SK-N-SH treated with all-trans-retinoic acid at 6 μM for 48 hours (cell line): Measurements from ENCODE around the gene GRID1.

Source experiments
- ATAC-seq: fragments of 200-7000 bp; cut with Tn5 transposase; 3 replicates; pipeline ENCODE4 v1.9.1; 2020; ENCODE audit warnings: mild to moderate bottlenecking, moderate library complexity
- ARNTL ChIP-seq: fragments of 450-650 bp; formaldehyde crosslinking; IDR thresholded peaks from 2 replicates; pipeline ENCODE4 v1.5.0; 2020; ENCODE audit warnings: low read depth, mild to moderate bottlenecking, moderate library complexity, borderline replicate concordance
- BACH2 ChIP-seq: fragments of 250-450 bp; sonication (Bioruptor Pico); IDR thresholded peaks from 2 replicates; pipeline ENCODE4 v1.9.0; 2021; ENCODE audit warnings: mild to moderate bottlenecking, borderline replicate concordance
- CSDC2 ChIP-seq: fragments of 250-450 bp; sonication (Bioruptor Pico); IDR thresholded peaks from 2 replicates; pipeline ENCODE4 v1.5.0; 2020; ENCODE audit warnings: mild to moderate bottlenecking, moderate library complexity
- ESRRG ChIP-seq: fragments of 250-450 bp; sonication (Bioruptor Pico); IDR thresholded peaks from 2 replicates; pipeline ENCODE4 v1.6.1; 2021; ENCODE audit warnings: mild to moderate bottlenecking
- GLIS3 ChIP-seq: fragments of 250-450 bp; sonication (Bioruptor Pico); IDR thresholded peaks from 2 replicates; pipeline ENCODE4 v1.5.0; 2020; ENCODE audit warnings: mild to moderate bottlenecking, moderate library complexity
- ISL1 ChIP-seq: fragments of 250-450 bp; sonication (Bioruptor Pico); IDR thresholded peaks from 2 replicates; pipeline ENCODE4 v2.1.2; 2022; ENCODE audit warnings: mild to moderate bottlenecking, moderate library complexity
- OSR1 ChIP-seq: fragments of 250-450 bp; sonication (Bioruptor Pico); IDR thresholded peaks from 2 replicates; pipeline ENCODE4 v1.8.0; 2022; ENCODE audit warnings: moderate library complexity, mild to moderate bottlenecking, inconsistent platforms
- PPARA ChIP-seq: fragments of 250-450 bp; sonication (Bioruptor Pico); IDR thresholded peaks from 2 replicates; pipeline ENCODE4 v1.5.0; 2020; ENCODE audit warnings: mild to moderate bottlenecking, borderline replicate concordance
- RARB ChIP-seq: fragments of 250-450 bp; sonication (Bioruptor Pico); IDR thresholded peaks from 2 replicates; pipeline ENCODE4 v1.8.0; 2021; ENCODE audit warnings: mild to moderate bottlenecking, moderate library complexity
- SNAI2 ChIP-seq: fragments of 250-450 bp; sonication (Bioruptor Pico); IDR thresholded peaks from 2 replicates; pipeline ENCODE4 v1.5.0; 2020; ENCODE audit warnings: mild to moderate bottlenecking, moderate library complexity
- TCF4 ChIP-seq: fragments of 250-450 bp; sonication (Bioruptor Pico); IDR thresholded peaks from 2 replicates; pipeline ENCODE4 v1.8.0; 2021; ENCODE audit warnings: mild to moderate bottlenecking, moderate library complexity, borderline replicate concordance
- TOX ChIP-seq: fragments of 250-450 bp; sonication (Bioruptor Pico); IDR thresholded peaks from 2 replicates; pipeline ENCODE4 v1.8.0; 2021; ENCODE audit warnings: mild to moderate bottlenecking, moderate library complexity, borderline replicate concordance
- ZC3H10 ChIP-seq: fragments of 250-450 bp; sonication (Bioruptor Pico); IDR thresholded peaks from 2 replicates; pipeline ENCODE4 v1.5.1; 2021; ENCODE audit warnings: mild to moderate bottlenecking, moderate library complexity
- ZFP30 ChIP-seq: fragments of 450-650 bp; formaldehyde crosslinking; IDR thresholded peaks from 2 replicates; pipeline ENCODE4 v1.5.0; 2022; ENCODE audit warnings: mild to moderate bottlenecking, moderate library complexity
- ZNF8 ChIP-seq: fragments of 450-650 bp; formaldehyde crosslinking; IDR thresholded peaks from 2 replicates; pipeline ENCODE4 v1.5.0; 2020; ENCODE audit warnings: mild to moderate bottlenecking, moderate library complexity
- TF ChIP-seq, protein P1 (sequence below): fragments of 250-450 bp; sonication (Bioruptor Pico); IDR thresholded peaks from 2 replicates; pipeline ENCODE4 v1.5.1; 2020; ENCODE audit warnings: low read depth, mild to moderate bottlenecking, moderate library complexity
- TF ChIP-seq, protein P2 (sequence below): fragments of 250-450 bp; sonication (Bioruptor Pico); IDR thresholded peaks from 2 replicates; pipeline ENCODE4 v1.8.0; 2020; ENCODE audit warnings: mild to moderate bottlenecking, moderate library complexity, borderline replicate concordance
- TF ChIP-seq, protein P3 (sequence below): fragments of 250-450 bp; sonication (Bioruptor Pico); IDR thresholded peaks from 2 replicates; pipeline ENCODE4 v1.8.0; 2021; ENCODE audit warnings: low read depth, mild to moderate bottlenecking, moderate library complexity, borderline replicate concordance
- TF ChIP-seq, protein P4 (sequence below): fragments of 250-450 bp; sonication (Bioruptor Pico); IDR thresholded peaks from 2 replicates; pipeline ENCODE4 v1.5.1; 2021; ENCODE audit warnings: mild to moderate bottlenecking, moderate library complexity
- TF ChIP-seq, protein P5 (sequence below): fragments of 250-450 bp; sonication (Bioruptor Pico); IDR thresholded peaks from 2 replicates; pipeline ENCODE4 v1.5.0; 2020; ENCODE audit warnings: mild to moderate bottlenecking, moderate library complexity

Gene GRID1

DNA sequence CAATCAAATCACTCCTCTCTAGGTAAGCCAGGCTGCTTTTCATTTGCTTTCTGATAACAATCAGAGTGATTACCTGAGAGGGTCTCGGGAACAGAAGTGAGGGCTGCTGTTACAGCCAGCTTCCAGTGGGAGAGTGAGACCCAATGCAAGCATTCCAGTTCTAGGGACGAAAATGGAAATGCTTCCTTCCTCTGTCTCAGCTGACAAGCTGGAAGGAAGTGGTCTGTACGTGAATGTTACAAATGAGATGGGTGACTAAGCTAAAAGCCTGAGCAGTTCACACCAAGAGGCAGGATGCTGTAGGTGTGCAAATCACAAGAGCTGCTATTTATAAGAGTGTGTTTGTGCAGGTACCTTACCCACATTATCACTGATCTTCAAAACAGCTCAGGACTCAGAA, 772.4 kb downstream of the GRID1 start (continued):
- TF ChIP-seq, protein P1, sequence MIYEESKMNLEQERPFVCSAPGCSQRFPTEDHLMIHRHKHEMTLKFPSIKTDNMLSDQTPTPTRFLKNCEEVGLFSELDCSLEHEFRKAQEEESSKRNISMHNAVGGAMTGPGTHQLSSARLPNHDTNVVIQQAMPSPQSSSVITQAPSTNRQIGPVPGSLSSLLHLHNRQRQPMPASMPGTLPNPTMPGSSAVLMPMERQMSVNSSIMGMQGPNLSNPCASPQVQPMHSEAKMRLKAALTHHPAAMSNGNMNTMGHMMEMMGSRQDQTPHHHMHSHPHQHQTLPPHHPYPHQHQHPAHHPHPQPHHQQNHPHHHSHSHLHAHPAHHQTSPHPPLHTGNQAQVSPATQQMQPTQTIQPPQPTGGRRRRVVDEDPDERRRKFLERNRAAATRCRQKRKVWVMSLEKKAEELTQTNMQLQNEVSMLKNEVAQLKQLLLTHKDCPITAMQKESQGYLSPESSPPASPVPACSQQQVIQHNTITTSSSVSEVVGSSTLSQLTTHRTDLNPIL (CRISPR knock-in tag): no peak
- TF ChIP-seq CSDC2 (CRISPR knock-in tag) (no peak), ISL1 (CRISPR knock-in tag) (no peak), BACH2 (no peak), ZNF8 (CRISPR knock-in tag) (no peak)

DNA sequence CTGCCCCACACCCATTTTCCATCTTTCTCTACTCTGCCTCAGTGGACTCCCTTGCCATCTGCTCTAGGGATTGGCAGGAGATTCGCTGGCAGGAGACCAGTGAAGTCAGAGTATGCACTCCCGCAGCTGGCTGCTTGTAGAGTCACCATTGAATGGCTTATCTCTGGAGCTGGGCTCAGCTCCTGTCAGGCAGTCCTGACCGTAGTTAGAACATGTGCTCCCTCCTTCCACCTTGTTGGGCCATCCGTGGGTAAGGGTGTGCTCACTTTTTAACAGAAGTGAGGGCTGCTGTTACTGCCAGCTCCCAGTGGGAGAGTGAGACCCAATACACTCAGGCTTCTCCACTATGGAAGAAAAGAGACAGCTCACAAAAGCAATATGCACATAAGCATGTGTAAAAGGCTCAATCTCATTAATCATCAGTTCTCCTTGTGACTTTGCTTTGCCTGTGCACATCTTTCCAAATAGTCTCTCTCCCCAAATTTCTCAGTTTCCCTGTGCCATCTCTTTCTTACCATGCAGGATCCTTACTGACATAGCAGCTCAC, 773.3 kb downstream of the GRID1 start:
- TF ChIP-seq, protein P1 (CRISPR knock-in tag): no peak
- TF ChIP-seq TOX (CRISPR knock-in tag) (no peak), PPARA (CRISPR knock-in tag) (no peak), ZNF8 (CRISPR knock-in tag) (no peak), OSR1 (no peak), SNAI2 (no peak), ISL1 (CRISPR knock-in tag) (no peak), ZFP30 (CRISPR knock-in tag) (no peak), TCF4 (CRISPR knock-in tag) (no peak), GLIS3 (no peak), BACH2 (no peak)
- TF ChIP-seq, protein P2, sequence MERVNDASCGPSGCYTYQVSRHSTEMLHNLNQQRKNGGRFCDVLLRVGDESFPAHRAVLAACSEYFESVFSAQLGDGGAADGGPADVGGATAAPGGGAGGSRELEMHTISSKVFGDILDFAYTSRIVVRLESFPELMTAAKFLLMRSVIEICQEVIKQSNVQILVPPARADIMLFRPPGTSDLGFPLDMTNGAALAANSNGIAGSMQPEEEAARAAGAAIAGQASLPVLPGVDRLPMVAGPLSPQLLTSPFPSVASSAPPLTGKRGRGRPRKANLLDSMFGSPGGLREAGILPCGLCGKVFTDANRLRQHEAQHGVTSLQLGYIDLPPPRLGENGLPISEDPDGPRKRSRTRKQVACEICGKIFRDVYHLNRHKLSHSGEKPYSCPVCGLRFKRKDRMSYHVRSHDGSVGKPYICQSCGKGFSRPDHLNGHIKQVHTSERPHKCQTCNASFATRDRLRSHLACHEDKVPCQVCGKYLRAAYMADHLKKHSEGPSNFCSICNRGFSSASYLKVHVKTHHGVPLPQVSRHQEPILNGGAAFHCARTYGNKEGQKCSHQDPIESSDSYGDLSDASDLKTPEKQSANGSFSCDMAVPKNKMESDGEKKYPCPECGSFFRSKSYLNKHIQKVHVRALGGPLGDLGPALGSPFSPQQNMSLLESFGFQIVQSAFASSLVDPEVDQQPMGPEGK (CRISPR knock-in tag): no peak
- TF ChIP-seq, protein P3, sequence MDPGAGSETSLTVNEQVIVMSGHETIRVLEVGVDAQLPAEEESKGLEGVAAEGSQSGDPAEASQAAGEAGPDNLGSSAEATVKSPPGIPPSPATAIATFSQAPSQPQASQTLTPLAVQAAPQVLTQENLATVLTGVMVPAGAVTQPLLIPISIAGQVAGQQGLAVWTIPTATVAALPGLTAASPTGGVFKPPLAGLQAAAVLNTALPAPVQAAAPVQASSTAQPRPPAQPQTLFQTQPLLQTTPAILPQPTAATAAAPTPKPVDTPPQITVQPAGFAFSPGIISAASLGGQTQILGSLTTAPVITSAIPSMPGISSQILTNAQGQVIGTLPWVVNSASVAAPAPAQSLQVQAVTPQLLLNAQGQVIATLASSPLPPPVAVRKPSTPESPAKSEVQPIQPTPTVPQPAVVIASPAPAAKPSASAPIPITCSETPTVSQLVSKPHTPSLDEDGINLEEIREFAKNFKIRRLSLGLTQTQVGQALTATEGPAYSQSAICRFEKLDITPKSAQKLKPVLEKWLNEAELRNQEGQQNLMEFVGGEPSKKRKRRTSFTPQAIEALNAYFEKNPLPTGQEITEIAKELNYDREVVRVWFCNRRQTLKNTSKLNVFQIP (CRISPR knock-in tag): no peak
- TF ChIP-seq, protein P4, sequence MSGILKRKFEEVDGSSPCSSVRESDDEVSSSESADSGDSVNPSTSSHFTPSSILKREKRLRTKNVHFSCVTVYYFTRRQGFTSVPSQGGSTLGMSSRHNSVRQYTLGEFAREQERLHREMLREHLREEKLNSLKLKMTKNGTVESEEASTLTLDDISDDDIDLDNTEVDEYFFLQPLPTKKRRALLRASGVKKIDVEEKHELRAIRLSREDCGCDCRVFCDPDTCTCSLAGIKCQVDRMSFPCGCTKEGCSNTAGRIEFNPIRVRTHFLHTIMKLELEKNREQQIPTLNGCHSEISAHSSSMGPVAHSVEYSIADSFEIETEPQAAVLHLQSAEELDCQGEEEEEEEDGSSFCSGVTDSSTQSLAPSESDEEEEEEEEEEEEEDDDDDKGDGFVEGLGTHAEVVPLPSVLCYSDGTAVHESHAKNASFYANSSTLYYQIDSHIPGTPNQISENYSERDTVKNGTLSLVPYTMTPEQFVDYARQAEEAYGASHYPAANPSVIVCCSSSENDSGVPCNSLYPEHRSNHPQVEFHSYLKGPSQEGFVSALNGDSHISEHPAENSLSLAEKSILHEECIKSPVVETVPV: no peak
- ATAC-seq: no peak

DNA sequence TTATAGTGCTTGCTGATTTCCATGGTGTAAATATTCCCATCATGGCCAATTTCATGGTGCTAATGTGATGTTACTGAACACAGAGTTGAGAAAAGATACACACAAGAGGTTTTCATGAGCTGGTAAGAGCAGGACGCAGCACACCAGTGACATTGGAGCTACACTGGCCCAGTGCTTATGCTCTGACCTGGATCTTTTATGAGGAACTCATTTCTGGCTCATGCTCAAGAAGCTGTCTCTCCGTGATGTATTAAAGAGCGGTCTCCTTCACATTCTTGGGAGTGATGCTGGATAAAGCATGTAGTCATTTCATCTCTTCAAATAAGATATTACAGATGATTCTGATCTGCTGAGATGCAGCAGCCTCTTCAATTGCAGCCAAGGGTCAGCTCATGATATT, 785.2 kb downstream of the GRID1 start:
- no peak for ATAC-seq
- TF ChIP-seq ZNF8 (CRISPR knock-in tag) (no peak), ESRRG (CRISPR knock-in tag) (no peak), TCF4 (CRISPR knock-in tag) (no peak), GLIS3 (no peak), ARNTL (CRISPR knock-in tag) (no peak), CSDC2 (CRISPR knock-in tag) (no peak), ZC3H10 (no peak), PPARA (CRISPR knock-in tag) (no peak), OSR1 (no peak), RARB (no peak), ZFP30 (CRISPR knock-in tag) (no peak), ISL1 (CRISPR knock-in tag) (no peak), SNAI2 (no peak), TOX (CRISPR knock-in tag) (no peak)
- TF ChIP-seq, protein P5, sequence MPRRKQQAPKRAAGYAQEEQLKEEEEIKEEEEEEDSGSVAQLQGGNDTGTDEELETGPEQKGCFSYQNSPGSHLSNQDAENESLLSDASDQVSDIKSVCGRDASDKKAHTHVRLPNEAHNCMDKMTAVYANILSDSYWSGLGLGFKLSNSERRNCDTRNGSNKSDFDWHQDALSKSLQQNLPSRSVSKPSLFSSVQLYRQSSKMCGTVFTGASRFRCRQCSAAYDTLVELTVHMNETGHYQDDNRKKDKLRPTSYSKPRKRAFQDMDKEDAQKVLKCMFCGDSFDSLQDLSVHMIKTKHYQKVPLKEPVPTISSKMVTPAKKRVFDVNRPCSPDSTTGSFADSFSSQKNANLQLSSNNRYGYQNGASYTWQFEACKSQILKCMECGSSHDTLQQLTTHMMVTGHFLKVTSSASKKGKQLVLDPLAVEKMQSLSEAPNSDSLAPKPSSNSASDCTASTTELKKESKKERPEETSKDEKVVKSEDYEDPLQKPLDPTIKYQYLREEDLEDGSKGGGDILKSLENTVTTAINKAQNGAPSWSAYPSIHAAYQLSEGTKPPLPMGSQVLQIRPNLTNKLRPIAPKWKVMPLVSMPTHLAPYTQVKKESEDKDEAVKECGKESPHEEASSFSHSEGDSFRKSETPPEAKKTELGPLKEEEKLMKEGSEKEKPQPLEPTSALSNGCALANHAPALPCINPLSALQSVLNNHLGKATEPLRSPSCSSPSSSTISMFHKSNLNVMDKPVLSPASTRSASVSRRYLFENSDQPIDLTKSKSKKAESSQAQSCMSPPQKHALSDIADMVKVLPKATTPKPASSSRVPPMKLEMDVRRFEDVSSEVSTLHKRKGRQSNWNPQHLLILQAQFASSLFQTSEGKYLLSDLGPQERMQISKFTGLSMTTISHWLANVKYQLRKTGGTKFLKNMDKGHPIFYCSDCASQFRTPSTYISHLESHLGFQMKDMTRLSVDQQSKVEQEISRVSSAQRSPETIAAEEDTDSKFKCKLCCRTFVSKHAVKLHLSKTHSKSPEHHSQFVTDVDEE (CRISPR knock-in tag): no peak
- TF ChIP-seq, protein P1 (CRISPR knock-in tag): no peak
- TF ChIP-seq, protein P2 (CRISPR knock-in tag): no peak
- TF ChIP-seq, protein P3 (CRISPR knock-in tag): no peak
